PC-3 (cell line): ENCODE measurements around the gene CLIP1.

Experiments used
- EZH2 ChIP-seq: fragments of 300-600 bp; sonication (generic); IDR thresholded peaks from one replicate; pipeline ENCODE4 v1.6.1; 2017; ENCODE audit warnings: antibody characterized with exemption, mild to moderate bottlenecking, low read length; ENCODE audit not compliant: unreplicated experiment
- EZH2phosphoT487 ChIP-seq: fragments of 300-600 bp; sonication (generic); IDR thresholded peaks from 2 replicates; pipeline ENCODE4 v1.6.1; 2018; ENCODE audit warnings: mild to moderate bottlenecking, antibody characterized with exemption, low read length, borderline replicate concordance
- TF ChIP-seq, protein P1 (sequence below): fragments of 300-600 bp; sonication (generic); conservative IDR thresholded peaks from 2 replicates; pipeline ENCODE4 v1.5.1; 2017; ENCODE audit warnings: antibody characterized with exemption, low read depth, mild to moderate bottlenecking, low read length

DNA sequence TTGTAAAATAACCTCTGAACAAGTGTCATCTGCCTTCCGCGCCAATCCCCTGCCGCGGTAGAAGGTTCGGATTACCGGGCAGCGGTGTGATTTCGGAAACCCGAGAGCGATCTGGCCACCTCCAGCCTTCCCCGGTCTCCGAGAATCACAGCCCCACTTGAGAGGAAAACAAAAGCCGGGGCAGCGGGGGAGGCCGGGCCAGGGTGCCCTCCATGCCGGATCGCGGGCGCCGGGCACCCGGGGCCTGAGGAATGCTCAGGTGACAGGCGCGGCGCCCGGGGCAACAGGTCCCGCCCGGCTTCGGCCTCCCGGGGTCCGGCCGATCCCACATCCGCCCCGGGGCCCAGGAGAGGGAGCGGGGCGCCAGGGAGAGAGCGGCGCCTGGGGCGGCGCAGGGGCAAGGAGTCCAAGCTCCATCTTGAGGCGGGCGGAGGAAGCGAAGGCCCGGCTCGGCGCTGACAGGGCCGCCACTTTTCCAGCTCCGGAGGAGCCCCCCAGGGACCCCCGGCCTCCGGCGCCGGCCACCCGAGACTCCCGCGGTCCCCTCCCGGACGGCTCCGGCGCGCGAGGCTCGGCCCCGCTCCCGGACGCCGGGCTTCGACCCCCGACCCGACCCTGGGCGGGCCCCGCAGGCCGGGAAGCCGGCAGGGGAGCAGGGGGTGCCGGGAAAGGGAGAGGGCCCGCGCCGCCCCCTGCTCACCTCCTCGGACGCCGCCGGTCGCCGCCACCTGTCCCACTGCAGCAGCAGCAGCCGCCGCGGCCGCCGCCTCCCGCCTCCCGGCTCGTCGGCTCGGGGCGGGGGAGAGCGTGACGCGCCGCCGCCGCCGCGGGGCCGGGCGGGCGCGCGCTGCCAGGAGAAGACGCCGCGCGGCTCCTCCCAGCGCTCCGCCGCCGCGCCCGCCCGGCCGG, at the start of gene CLIP1:
- no peak for TF ChIP-seq EZH2
- TF ChIP-seq, protein P1, sequence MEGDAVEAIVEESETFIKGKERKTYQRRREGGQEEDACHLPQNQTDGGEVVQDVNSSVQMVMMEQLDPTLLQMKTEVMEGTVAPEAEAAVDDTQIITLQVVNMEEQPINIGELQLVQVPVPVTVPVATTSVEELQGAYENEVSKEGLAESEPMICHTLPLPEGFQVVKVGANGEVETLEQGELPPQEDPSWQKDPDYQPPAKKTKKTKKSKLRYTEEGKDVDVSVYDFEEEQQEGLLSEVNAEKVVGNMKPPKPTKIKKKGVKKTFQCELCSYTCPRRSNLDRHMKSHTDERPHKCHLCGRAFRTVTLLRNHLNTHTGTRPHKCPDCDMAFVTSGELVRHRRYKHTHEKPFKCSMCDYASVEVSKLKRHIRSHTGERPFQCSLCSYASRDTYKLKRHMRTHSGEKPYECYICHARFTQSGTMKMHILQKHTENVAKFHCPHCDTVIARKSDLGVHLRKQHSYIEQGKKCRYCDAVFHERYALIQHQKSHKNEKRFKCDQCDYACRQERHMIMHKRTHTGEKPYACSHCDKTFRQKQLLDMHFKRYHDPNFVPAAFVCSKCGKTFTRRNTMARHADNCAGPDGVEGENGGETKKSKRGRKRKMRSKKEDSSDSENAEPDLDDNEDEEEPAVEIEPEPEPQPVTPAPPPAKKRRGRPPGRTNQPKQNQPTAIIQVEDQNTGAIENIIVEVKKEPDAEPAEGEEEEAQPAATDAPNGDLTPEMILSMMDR: peak; percentile 55
- no peak for TF ChIP-seq EZH2phosphoT487
